AG04450 (cell line): ENCODE results near the gene ACIN1. TPM values are rescaled to one million over a fixed set of nuclear protein-coding genes. Genes with fewer than 3 reads are reported as not detected.

Experiments
- CTCF ChIA-PET: fragments of 300-600, 350-600 bp; formaldehyde crosslinking; extraction: SDS; loops from one replicate; lab custom pipeline; 2022; ENCODE audit warnings: antibody characterized with exemption, inconsistent platforms; lab: Charles Lee
- POLR2A ChIA-PET: fragments of 350-600 bp; formaldehyde crosslinking; extraction: SDS; loops from one replicate; lab custom pipeline; 2021; ENCODE audit warnings: antibody characterized with exemption, inconsistent platforms; lab: Yijun Ruan, JAX
- DNase-seq: peaks from one replicate; pipeline ENCODE4 v3.0.0-alpha.2; 2011; ENCODE audit warnings: low read depth, low spot score
- H3K27ac ChIP-seq: one replicate; pipeline ENCODE4 v1.5.1; 2012; ENCODE audit warnings: low read depth, low read length, control low read depth
- H3K27me3 ChIP-seq: one replicate; pipeline ENCODE4 v1.6.0; 2012; ENCODE audit warnings: low read length; ENCODE audit not compliant: control insufficient read depth, insufficient read depth
- H3K4me3 ChIP-seq: 2 replicates; pipeline ENCODE4 v1.5.1; 2011; ENCODE audit warnings: mild to moderate bottlenecking, low read depth, low read length, control low read depth
- H3K9me3 ChIP-seq: 2 replicates; pipeline ENCODE4 v1.5.1; 2012; ENCODE audit warnings: low read length; ENCODE audit not compliant: control insufficient read depth, insufficient read depth
- CTCF ChIP-seq: IDR thresholded peaks from 2 replicates; pipeline ENCODE4 v1.5.1; 2011; ENCODE audit warnings: low read depth, low read length, control low read depth, inconsistent platforms
- polyA plus RNA-seq: library from polyadenylated mRNA; depleted of rRNA; stranded (reverse); fragments of >200 nt; gene quantifications from 2 replicates; pipeline ENCODE4 v1.2.3, GENCODE V29; 2011

The ACIN1 gene
- polyA plus RNA-seq, 1 experiment = 173 TPM

GRCh38 chr14:23120541-23121251 is 25.8 kb upstream of the ACIN1 start:
- peak; percentile 65 for DNase-seq
- Histone ChIP-seq H3K27ac (no peak overlapping the region), H3K9me3 (peaks cover 3% of the 10 kb centered on the region; the same call in 1 of the 2 replicates), H3K4me3 (no peak overlapping the region), H3K27me3 (peaks cover 3% of the 10 kb centered on the region)
- CTCF ChIA-PET = interaction anchor here (0.6 to 13.3 kb wide), 57 partner anchors 10 to 201 kb away, joined by 3 to 818 read pairs (median 6); partner anchors contain the start of genes ACIN1, C14orf119, HOMEZ and PABPN1
- POLR2A ChIA-PET = interaction anchor here (0.6 to 1.7 kb wide), 4 partner anchors 26 to 355 kb away, joined by 3 to 7 read pairs (median 5); partner anchors contain the start of genes ACIN1, BCL2L2 and C14orf119
- peak; percentile 100 for TF ChIP-seq CTCF

GRCh38 chr14:23119363-23120327 is 24.7 kb upstream of the ACIN1 start:
- Histone ChIP-seq H3K4me3 (no peak overlapping the region), H3K27me3 (peaks cover 3% of the 10 kb centered on the region), H3K9me3 (peaks cover 3% of the 10 kb centered on the region; the same call in 1 of the 2 replicates), H3K27ac (no peak overlapping the region)
- no peak for TF ChIP-seq CTCF
- no peak for DNase-seq
- CTCF ChIA-PET = interaction anchor here (0.6 to 13.3 kb wide), 10 partner anchors 9 to 202 kb away, joined by 3 to 818 read pairs (median 8); partner anchors contain the start of genes PABPN1 and SLC7A8
- POLR2A ChIA-PET = interaction anchor here (1.7 kb wide), 1 partner anchor 25 kb away, joined by 6 read pairs; the partner anchor contains the start of genes ACIN1 and C14orf119

- no peak for DNase-seq
- ChIA-PET POLR2A (no interaction called here), CTCF (interaction anchor here (0.6 to 13.3 kb wide), 4 partner anchors 50 to 167 kb away, joined by 3 to 818 read pairs (median 4); partner anchors contain the start of gene SLC7A8)
- H3K27me3 ChIP-seq = peaks cover 3% of the 10 kb centered on the region
- TF ChIP-seq CTCF = no peak
- H3K27ac ChIP-seq = no peak within 1 kb of the TSS
- no peak within 1 kb of the TSS for H3K4me3 ChIP-seq
- H3K9me3 ChIP-seq = peaks cover 3% of the 10 kb centered on the region; the same call in 1 of the 2 replicates
These were observed 23.8 kb upstream of the ACIN1 start, which contains the start of gene CEBPE for GRCh38 chr14:23118506-23119362. CEBPE (minus strand) TSS chr14:23119255; CDS start chr14:23119091, 164 bp downstream.

GRCh38 chr14:23117371-23118020 is 22.6 kb upstream of the ACIN1 start:
- POLR2A ChIA-PET = interaction anchor here (0.9 kb wide), 1 partner anchor 73 kb away, joined by 3 read pairs; no protein-coding TSS in a partner anchor
- CTCF ChIA-PET = interaction anchor here (0.6 to 13.3 kb wide), 2 partner anchors 63 to 152 kb away, joined by 4 to 818 read pairs; partner anchors contain the start of gene SLC7A8
- no peak for DNase-seq
- Histone ChIP-seq H3K27ac (no peak overlapping the region), H3K4me3 (no peak overlapping the region), H3K27me3 (no peaks in the 10 kb centered on the region), H3K9me3 (peaks cover 3% of the 10 kb centered on the region; the same call in 1 of the 2 replicates)
- no peak for TF ChIP-seq CTCF
